Measurements from ENCODE around the gene CACFD1. TPM values are rescaled to one million over a fixed set of nuclear protein-coding genes. Genes with fewer than 3 reads are reported as not detected.

The CACFD1 gene
- total and polyA plus RNA-seq, 12 donors = 6.5 to 29.5 (median 17.5) TPM

- H3K4me1 ChIP-seq (replicated peaks in 1 of 2) = peaks cover 0 to 1% of the 10 kb centered on the region in 2 donors
- no peak overlapping the region for H3K27ac ChIP-seq
- no peak for DNase-seq
- no peaks in the 10 kb centered on the region for H3K27me3 ChIP-seq
- intact Hi-C loops (cut with DNase I) = no loop called here
- no peaks in the 10 kb centered on the region for H3K9me3 ChIP-seq (replicated peaks in 1 of 3)
- TF ChIP-seq POLR2A (IDR thresholded peaks at IDR 0.05) = no peak
- TF ChIP-seq, protein P1, sequence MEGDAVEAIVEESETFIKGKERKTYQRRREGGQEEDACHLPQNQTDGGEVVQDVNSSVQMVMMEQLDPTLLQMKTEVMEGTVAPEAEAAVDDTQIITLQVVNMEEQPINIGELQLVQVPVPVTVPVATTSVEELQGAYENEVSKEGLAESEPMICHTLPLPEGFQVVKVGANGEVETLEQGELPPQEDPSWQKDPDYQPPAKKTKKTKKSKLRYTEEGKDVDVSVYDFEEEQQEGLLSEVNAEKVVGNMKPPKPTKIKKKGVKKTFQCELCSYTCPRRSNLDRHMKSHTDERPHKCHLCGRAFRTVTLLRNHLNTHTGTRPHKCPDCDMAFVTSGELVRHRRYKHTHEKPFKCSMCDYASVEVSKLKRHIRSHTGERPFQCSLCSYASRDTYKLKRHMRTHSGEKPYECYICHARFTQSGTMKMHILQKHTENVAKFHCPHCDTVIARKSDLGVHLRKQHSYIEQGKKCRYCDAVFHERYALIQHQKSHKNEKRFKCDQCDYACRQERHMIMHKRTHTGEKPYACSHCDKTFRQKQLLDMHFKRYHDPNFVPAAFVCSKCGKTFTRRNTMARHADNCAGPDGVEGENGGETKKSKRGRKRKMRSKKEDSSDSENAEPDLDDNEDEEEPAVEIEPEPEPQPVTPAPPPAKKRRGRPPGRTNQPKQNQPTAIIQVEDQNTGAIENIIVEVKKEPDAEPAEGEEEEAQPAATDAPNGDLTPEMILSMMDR (IDR thresholded peaks at IDR 0.05) = no peak
- H3K36me3 ChIP-seq (replicated peaks in 1 of 2) = no peaks in the 10 kb centered on the region
- no peak overlapping the region for H3K4me3 ChIP-seq
- 80 to 90% (median 82%) methylated on average over 4 to 19 of the region's 19 CpGs for WGBS, 4 donors
These were observed 13.1 kb downstream of the CACFD1 start for GRCh38 chr9:133472753-133473378.

DNA sequence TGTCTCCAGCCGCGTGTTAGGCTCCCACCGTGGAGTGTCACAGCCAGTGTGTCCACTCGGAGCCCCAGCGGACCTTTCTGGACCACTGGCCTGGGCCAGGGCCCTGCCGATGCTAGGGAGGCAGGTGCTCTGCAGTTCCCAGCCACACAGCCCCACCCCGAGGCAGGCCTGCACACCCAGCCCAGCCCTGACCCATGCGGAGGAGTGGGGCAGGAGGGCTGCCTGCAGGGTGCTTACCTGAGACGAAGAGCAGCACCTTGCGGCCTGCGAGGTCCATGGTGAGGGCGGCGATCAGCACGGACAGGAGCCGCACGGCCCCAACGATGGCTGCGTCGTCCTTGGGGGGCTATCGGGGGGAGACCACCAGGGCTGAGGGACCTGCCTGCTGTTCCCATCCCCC, 14.0 kb downstream of the CACFD1 start:
- TF ChIP-seq, protein P1 (IDR thresholded peaks at IDR 0.05) = no peak
- TF ChIP-seq POLR2A (IDR thresholded peaks at IDR 0.05) = no peak
- H3K27me3 ChIP-seq = no peaks in the 10 kb centered on the region
- H3K36me3 ChIP-seq (replicated peaks in 1 of 2) = no peaks in the 10 kb centered on the region
- no peak for DNase-seq
- H3K27ac ChIP-seq = no peak overlapping the region
- H3K9me3 ChIP-seq (replicated peaks in 1 of 3) = no peaks in the 10 kb centered on the region
- 81 to 100% (median 91%) methylated on average over 2 to 20 of the region's 20 CpGs for WGBS, 4 donors
- intact Hi-C loops (cut with DNase I) = no loop called here
- no peak overlapping the region for H3K4me3 ChIP-seq
- H3K4me1 ChIP-seq (replicated peaks in 1 of 2) = peaks cover 0 to 10% of the 10 kb centered on the region in 2 donors

- H3K27me3 ChIP-seq = no peaks in the 10 kb centered on the region
- no peak for DNase-seq
- no peak for TF ChIP-seq POLR2A (IDR thresholded peaks at IDR 0.05)
- TF ChIP-seq, protein P1 (IDR thresholded peaks at IDR 0.05) = no peak
- no peaks in the 10 kb centered on the region for H3K9me3 ChIP-seq (replicated peaks in 1 of 3)
- H3K36me3 ChIP-seq (replicated peaks in 1 of 2) = no peaks in the 10 kb centered on the region
- no peak overlapping the region for H3K27ac ChIP-seq
- 56 to 70% (median 66%) methylated on average over 5 of the region's 5 CpGs for WGBS, 4 donors
- intact Hi-C loops (cut with DNase I) = no loop called here
- peaks cover 0 to 12% of the 10 kb centered on the region in 2 donors for H3K4me1 ChIP-seq (replicated peaks in 1 of 2)
- no peak overlapping the region for H3K4me3 ChIP-seq
These were observed 14.4 kb downstream of the CACFD1 start for GRCh38 chr9:133474215-133474614.

GRCh38 chr9:133474853-133475252, 15.1 kb downstream of the CACFD1 start:
- Histone ChIP-seq H3K4me3 (no peak overlapping the region), H3K4me1 (replicated peaks in 1 of 2) (peaks cover 0 to 19% of the 10 kb centered on the region in 2 donors), H3K9me3 (replicated peaks in 1 of 3) (no peaks in the 10 kb centered on the region), H3K27me3 (no peaks in the 10 kb centered on the region), H3K27ac (no peak overlapping the region), H3K36me3 (replicated peaks in 1 of 2) (no peaks in the 10 kb centered on the region)
- no peak for TF ChIP-seq POLR2A (IDR thresholded peaks at IDR 0.05)
- TF ChIP-seq, protein P1 (IDR thresholded peaks at IDR 0.05) = no peak
- DNase-seq = no peak
- intact Hi-C loops (cut with DNase I) = no loop called here
- 80 to 100% (median 86%) methylated on average over 1 to 20 of the region's 20 CpGs; no CpG with 5 or more reads in 1 of the 4 donors for WGBS, 4 donors

Data from adrenal gland (tissue), 12 donors.